Neural cell (in vitro differentiated cells): ENCODE data around the gene TRMU. TPM values are rescaled to one million over a fixed set of nuclear protein-coding genes. Genes with fewer than 3 reads are reported as not detected.

Experiments used
- H2AFZ ChIP-seq: fragments of 200-600, 300-800 bp; sonication (generic), shearing (Covaris generic); 2 replicates; pipeline ENCODE4 v1.6.0; 2014; ENCODE audit warnings: low read depth, mild to moderate bottlenecking, antibody characterized with exemption, low read length, moderate library complexity
- H3F3A ChIP-seq: fragments of 200-600 bp; shearing (Covaris generic); 2 replicates; pipeline ENCODE4 v1.6.1; 2016; ENCODE audit warnings: mild to moderate bottlenecking, moderate library complexity, mixed read lengths, antibody characterized with exemption, low read length; ENCODE audit not compliant: insufficient read depth, poor library complexity, severe bottlenecking
- H3K27ac ChIP-seq: fragments of 200-600, 300-800 bp; sonication (generic), shearing (Covaris generic); 2 replicates; pipeline ENCODE4 v1.5.1; 2014; ENCODE audit warnings: mild to moderate bottlenecking, low read length, moderate library complexity
- H3K27me3 ChIP-seq: fragments of 300-800, 200-600 bp; sonication (generic), shearing (Covaris generic); 2 replicates; pipeline ENCODE4 v1.6.0; 2014; ENCODE audit warnings: mild to moderate bottlenecking, low read depth, low read length, moderate library complexity; ENCODE audit not compliant: insufficient read depth
- H3K36me3 ChIP-seq: fragments of 300-800, 200-600 bp; sonication (generic), shearing (Covaris generic); 2 replicates; pipeline ENCODE4 v1.5.1; 2014; ENCODE audit warnings: mild to moderate bottlenecking, antibody characterized with exemption, low read length, moderate library complexity; ENCODE audit not compliant: insufficient read depth
- H3K4me2 ChIP-seq: fragments of 300-800, 200-600 bp; sonication (generic), shearing (Covaris generic); 2 replicates; pipeline ENCODE4 v1.6.0; 2014; ENCODE audit warnings: mild to moderate bottlenecking, low read length
- H3K4me3 ChIP-seq: fragments of 300-800, 200-600 bp; sonication (generic), shearing (Covaris generic); 2 replicates; pipeline ENCODE4 v1.5.1; 2014; ENCODE audit warnings: mild to moderate bottlenecking, low read length, moderate library complexity
- H3K79me2 ChIP-seq: fragments of 200-600 bp; shearing (Covaris generic); replicated peaks from 2 replicates; pipeline ENCODE4 v1.6.0; 2014; ENCODE audit warnings: mild to moderate bottlenecking, low read length, moderate library complexity; ENCODE audit not compliant: insufficient read depth
- H3K9ac ChIP-seq: fragments of 300-800, 200-600 bp; sonication (generic), shearing (Covaris generic); 2 replicates; pipeline ENCODE4 v1.6.1; 2016; ENCODE audit warnings: mild to moderate bottlenecking, low read length, mixed read lengths
- H3K9me2 ChIP-seq: fragments of 200-600 bp; shearing (Covaris generic); 2 replicates; pipeline ENCODE4 v1.6.1; 2016; ENCODE audit warnings: mild to moderate bottlenecking, low read length, mixed read lengths; ENCODE audit not compliant: insufficient read depth
- H3K9me3 ChIP-seq: fragments of 200-600, 300-800 bp; sonication (generic), shearing (Covaris generic); 2 replicates; pipeline ENCODE4 v1.6.1; 2016; ENCODE audit warnings: mild to moderate bottlenecking, mixed run types, low read length, moderate library complexity, mixed read lengths
- H4K20me1 ChIP-seq: fragments of 200-600 bp; shearing (Covaris generic); 2 replicates; pipeline ENCODE4 v1.6.1; 2016; ENCODE audit warnings: mild to moderate bottlenecking, mixed run types; ENCODE audit not compliant: insufficient read depth
- CTCF ChIP-seq: fragments of 450-650 bp; IDR thresholded peaks from 2 replicates; pipeline ENCODE4 v1.5.1; 2014; ENCODE audit warnings: antibody characterized with exemption, mild to moderate bottlenecking, moderate library complexity; ENCODE audit not compliant: poor library complexity, severe bottlenecking
- EP300 ChIP-seq: fragments of 450-650 bp; conservative IDR thresholded peaks from 2 replicates; pipeline ENCODE4 v1.6.1; 2014; ENCODE audit warnings: antibody characterized with exemption, mild to moderate bottlenecking, moderate library complexity; ENCODE audit not compliant: poor library complexity, severe bottlenecking
- EZH2 ChIP-seq: fragments of 200-600, 300-800 bp; shearing (Covaris generic), sonication (generic); IDR thresholded peaks from 2 replicates; pipeline ENCODE4 v1.6.1; 2014; ENCODE audit warnings: antibody characterized with exemption, low read length, borderline replicate concordance, mild to moderate bottlenecking; ENCODE audit not compliant: insufficient read depth, poor library complexity, severe bottlenecking
- MXI1 ChIP-seq: fragments of 450-650 bp; conservative IDR thresholded peaks from 2 replicates; pipeline ENCODE4 v1.6.1; 2014; ENCODE audit warnings: antibody characterized with exemption, mild to moderate bottlenecking; ENCODE audit not compliant: poor library complexity, severe bottlenecking
- POLR2AphosphoS5 ChIP-seq: IDR thresholded peaks from 2 replicates; pipeline ENCODE4 v1.6.1; 2012
- RAD21 ChIP-seq: fragments of 450-650 bp; conservative IDR thresholded peaks from 2 replicates; pipeline ENCODE4 v1.6.1; 2014; ENCODE audit warnings: antibody characterized with exemption, mild to moderate bottlenecking, moderate library complexity
- REST ChIP-seq: IDR thresholded peaks from 2 replicates; pipeline ENCODE4 v1.6.1; 2012; ENCODE audit warnings: borderline replicate concordance
- SMC3 ChIP-seq: fragments of 450-650 bp; conservative IDR thresholded peaks from 2 replicates; pipeline ENCODE4 v1.6.1; 2014; ENCODE audit warnings: antibody characterized with exemption, mild to moderate bottlenecking, moderate library complexity; ENCODE audit not compliant: poor library complexity
- TAF1 ChIP-seq: IDR thresholded peaks from 2 replicates; pipeline ENCODE4 v1.6.1; 2012; ENCODE audit warnings: low read depth
- polyA plus RNA-seq: library from polyadenylated mRNA; depleted of rRNA; stranded (reverse); fragments of >200 nt; gene quantifications from 2 replicates; pipeline ENCODE4 v1.2.3, GENCODE V29; 2014

TRMU gene
- polyA plus RNA-seq, 1 donor from 2014 or later: 72.9 TPM

- no peaks in the 10 kb centered on the region for H3K9me2 ChIP-seq
- H3K27ac ChIP-seq: no peak overlapping the region
- TF ChIP-seq CTCF (no peak), REST (no peak), RAD21 (no peak), EP300 (no peak), EZH2 (no peak), MXI1 (no peak), TAF1 (no peak), POLR2AphosphoS5 (no peak), SMC3 (no peak)
- H3K79me2 ChIP-seq: no peaks in the 10 kb centered on the region
- no peak overlapping the region for H2AFZ ChIP-seq
- H3K9ac ChIP-seq: no peak overlapping the region
- no peak overlapping the region for H3K4me3 ChIP-seq
- no peaks in the 10 kb centered on the region for H3K9me3 ChIP-seq
- no peak overlapping the region for H3K4me2 ChIP-seq
- no peaks in the 10 kb centered on the region for H3K27me3 ChIP-seq
- no peaks in the 10 kb centered on the region for H3F3A ChIP-seq
- no peaks in the 10 kb centered on the region for H4K20me1 ChIP-seq
- no peaks in the 10 kb centered on the region for H3K36me3 ChIP-seq
These were observed 38.6 kb downstream of the TRMU start for GRCh38 chr22:46373921-46374662.

- H3K27me3 ChIP-seq: no peaks in the 10 kb centered on the region
- H2AFZ ChIP-seq: no peak overlapping the region
- no peak overlapping the region for H3K9ac ChIP-seq
- H3K27ac ChIP-seq: no peak overlapping the region
- H3K36me3 ChIP-seq: no peaks in the 10 kb centered on the region
- no peaks in the 10 kb centered on the region for H3K9me2 ChIP-seq
- H3K9me3 ChIP-seq: no peaks in the 10 kb centered on the region
- H3K4me2 ChIP-seq: no peak overlapping the region
- TF ChIP-seq EP300: no peak
- TF ChIP-seq CTCF: no peak
- TF ChIP-seq POLR2AphosphoS5: no peak
- TF ChIP-seq MXI1: no peak
- no peak for TF ChIP-seq RAD21
- TF ChIP-seq TAF1: no peak
- no peak for TF ChIP-seq EZH2
- TF ChIP-seq REST: no peak
- TF ChIP-seq SMC3: no peak
- H4K20me1 ChIP-seq: no peaks in the 10 kb centered on the region
- no peaks in the 10 kb centered on the region for H3F3A ChIP-seq
- no peak overlapping the region for H3K4me3 ChIP-seq
- H3K79me2 ChIP-seq: no peaks in the 10 kb centered on the region
These were observed 39.4 kb downstream of the TRMU start for GRCh38 chr22:46374663-46375474.
